HL-60 (cell line): ENCODE measurements around the gene EYA2.

Experiments
- POLR2AphosphoS5 ChIP-seq: IDR thresholded peaks from 2 replicates; pipeline ENCODE4 v1.6.1; 2012; ENCODE audit warnings: low read depth
- TF ChIP-seq, protein P1 (sequence below): IDR thresholded peaks from 2 replicates; pipeline ENCODE4 v1.6.1; 2012; ENCODE audit warnings: low read depth; ENCODE audit not compliant: insufficient replicate concordance

DNA sequence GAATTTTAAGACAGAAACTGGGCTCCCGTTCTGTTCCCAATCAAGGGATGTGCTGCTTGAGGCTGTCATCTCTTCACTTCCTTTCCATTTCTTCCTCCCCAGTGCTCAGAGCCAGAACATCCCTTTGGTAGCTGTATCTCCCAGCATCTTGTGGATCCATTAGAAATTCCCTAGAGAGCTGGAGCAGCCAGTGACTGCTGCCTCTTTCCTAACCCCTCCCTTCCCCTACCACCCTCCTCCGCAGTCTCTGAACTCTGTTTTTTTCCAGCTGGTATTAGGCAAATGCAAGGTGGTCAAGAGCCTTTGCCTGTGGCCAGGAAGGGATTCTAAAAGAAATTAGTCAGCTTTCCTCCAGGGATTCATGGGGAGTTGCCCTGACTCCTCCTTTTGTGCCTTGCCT lies 208.0 kb downstream of the EYA2 start:
- TF ChIP-seq, protein P1, sequence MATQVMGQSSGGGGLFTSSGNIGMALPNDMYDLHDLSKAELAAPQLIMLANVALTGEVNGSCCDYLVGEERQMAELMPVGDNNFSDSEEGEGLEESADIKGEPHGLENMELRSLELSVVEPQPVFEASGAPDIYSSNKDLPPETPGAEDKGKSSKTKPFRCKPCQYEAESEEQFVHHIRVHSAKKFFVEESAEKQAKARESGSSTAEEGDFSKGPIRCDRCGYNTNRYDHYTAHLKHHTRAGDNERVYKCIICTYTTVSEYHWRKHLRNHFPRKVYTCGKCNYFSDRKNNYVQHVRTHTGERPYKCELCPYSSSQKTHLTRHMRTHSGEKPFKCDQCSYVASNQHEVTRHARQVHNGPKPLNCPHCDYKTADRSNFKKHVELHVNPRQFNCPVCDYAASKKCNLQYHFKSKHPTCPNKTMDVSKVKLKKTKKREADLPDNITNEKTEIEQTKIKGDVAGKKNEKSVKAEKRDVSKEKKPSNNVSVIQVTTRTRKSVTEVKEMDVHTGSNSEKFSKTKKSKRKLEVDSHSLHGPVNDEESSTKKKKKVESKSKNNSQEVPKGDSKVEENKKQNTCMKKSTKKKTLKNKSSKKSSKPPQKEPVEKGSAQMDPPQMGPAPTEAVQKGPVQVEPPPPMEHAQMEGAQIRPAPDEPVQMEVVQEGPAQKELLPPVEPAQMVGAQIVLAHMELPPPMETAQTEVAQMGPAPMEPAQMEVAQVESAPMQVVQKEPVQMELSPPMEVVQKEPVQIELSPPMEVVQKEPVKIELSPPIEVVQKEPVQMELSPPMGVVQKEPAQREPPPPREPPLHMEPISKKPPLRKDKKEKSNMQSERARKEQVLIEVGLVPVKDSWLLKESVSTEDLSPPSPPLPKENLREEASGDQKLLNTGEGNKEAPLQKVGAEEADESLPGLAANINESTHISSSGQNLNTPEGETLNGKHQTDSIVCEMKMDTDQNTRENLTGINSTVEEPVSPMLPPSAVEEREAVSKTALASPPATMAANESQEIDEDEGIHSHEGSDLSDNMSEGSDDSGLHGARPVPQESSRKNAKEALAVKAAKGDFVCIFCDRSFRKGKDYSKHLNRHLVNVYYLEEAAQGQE: no peak
- no peak for TF ChIP-seq POLR2AphosphoS5
